GM23248 (cell line): Measurements from ENCODE around the gene CD7.

Source experiments
- EZH2 ChIP-seq: fragments of 200-600 bp; sonication (generic); IDR thresholded peaks from 2 replicates; pipeline ENCODE4 v1.6.1; 2018; ENCODE audit warnings: antibody characterized with exemption, mild to moderate bottlenecking; ENCODE audit not compliant: insufficient read depth, poor library complexity, severe bottlenecking
- EZH2phosphoT487 ChIP-seq: fragments of 200-600 bp; sonication (generic); IDR thresholded peaks from 2 replicates; pipeline ENCODE4 v1.6.1; 2018; ENCODE audit warnings: antibody characterized with exemption, moderate library complexity, mild to moderate bottlenecking, low read depth; ENCODE audit not compliant: insufficient read depth

GRCh38 chr17:82301916-82302567 lies 15.4 kb downstream of the CD7 start:
- TF ChIP-seq EZH2 (no peak), EZH2phosphoT487 (no peak)
